NT2/D1 (cell line): Measurements from ENCODE around the gene PIK3C2B.

Experiments
- SUZ12 ChIP-seq: IDR thresholded peaks from 2 replicates; pipeline ENCODE4 v1.6.1; 2011; ENCODE audit not compliant: insufficient read length, insufficient read depth; ENCODE audit errors: extremely low read depth
- YY1 ChIP-seq: IDR thresholded peaks from 2 replicates; pipeline ENCODE4 v1.6.1; 2011; ENCODE audit not compliant: insufficient read length, insufficient read depth
- ZNF274 ChIP-seq: IDR thresholded peaks from 2 replicates; pipeline ENCODE4 v1.6.1; 2011; ENCODE audit warnings: mild to moderate bottlenecking, low read depth, low read length

DNA sequence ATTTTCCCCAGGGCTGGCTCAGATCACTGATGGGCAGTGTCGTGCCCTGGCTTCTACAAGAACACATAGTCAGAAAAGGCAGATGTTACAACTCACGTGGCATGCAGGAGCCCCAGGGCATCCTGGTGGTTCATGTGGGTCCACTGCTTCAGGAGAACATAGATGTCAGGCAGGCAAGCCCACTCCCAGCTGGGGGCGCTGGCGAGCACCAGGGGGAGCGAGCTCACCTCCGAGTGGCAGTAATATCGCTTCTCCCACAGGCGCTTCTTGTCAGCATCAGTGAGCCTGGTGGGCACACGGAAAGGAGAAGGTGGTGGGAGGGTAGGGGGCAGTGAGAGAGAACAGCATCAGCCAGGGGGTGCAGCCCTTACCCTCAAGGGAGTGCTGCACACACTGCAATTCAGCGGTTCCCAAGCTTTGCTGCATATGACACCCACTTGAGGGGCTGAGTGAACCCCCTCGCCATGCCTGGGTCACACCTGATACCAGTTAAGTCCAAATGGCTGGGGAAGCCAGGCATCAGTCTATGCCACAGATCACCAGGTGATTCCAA, 48.7 kb downstream of the PIK3C2B start:
- TF ChIP-seq SUZ12 (no peak), ZNF274 (no peak), YY1 (no peak)
